Coronary artery (tissue), 2 donors: ENCODE measurements around the gene SAAL1.

Source experiments
- DNase-seq: peaks from one replicate; pipeline ENCODE4 v3.0.0-alpha.2; 2017; ENCODE audit warnings: low spot score
- H3K27ac ChIP-seq, 2 donors: fragments of 200-600 bp; sonication (generic); one replicate each; pipeline ENCODE4 v1.5.1; 2016 to 2019
- H3K4me3 ChIP-seq: fragments of 200-600 bp; sonication (generic); 2 replicates; pipeline ENCODE4 v1.5.1; 2016; ENCODE audit warnings: mild to moderate bottlenecking, moderate library complexity
- CTCF ChIP-seq: fragments of 200-600 bp; sonication (generic); IDR thresholded peaks from one replicate; pipeline ENCODE4 v1.5.1; 2019; ENCODE audit warnings: antibody characterized with exemption

The SAAL1 gene

GRCh38 chr11:18065572-18065971, 40.3 kb downstream of the SAAL1 start:
- no peak overlapping the region for H3K27ac ChIP-seq
- H3K4me3 ChIP-seq = no peak overlapping the region

GRCh38 chr11:18064450-18065054, 41.3 kb downstream of the SAAL1 start:
- no peak for TF ChIP-seq CTCF
- H3K4me3 ChIP-seq = no peak overlapping the region
- no peak for DNase-seq
- no peak overlapping the region for H3K27ac ChIP-seq

More at GRCh38 chr11:18065572-18065971, 40.3 kb downstream of the SAAL1 start:
- TF ChIP-seq CTCF = no peak
- DNase-seq = no peak

GRCh38 chr11:18063862-18064434, 41.9 kb downstream of the SAAL1 start:
- no peak for TF ChIP-seq CTCF
- no peak overlapping the region for H3K27ac ChIP-seq

GRCh38 chr11:18063125-18063524, 42.8 kb downstream of the SAAL1 start:
- no peak overlapping the region for H3K4me3 ChIP-seq
- no peak for TF ChIP-seq CTCF

More at GRCh38 chr11:18063862-18064434, 41.9 kb downstream of the SAAL1 start:
- no peak for DNase-seq
- no peak overlapping the region for H3K4me3 ChIP-seq

GRCh38 chr11:18061351-18061750, 44.5 kb downstream of the SAAL1 start:
- H3K27ac ChIP-seq = no peak overlapping the region
- no peak for DNase-seq
- H3K4me3 ChIP-seq = no peak overlapping the region
- no peak for TF ChIP-seq CTCF

More at GRCh38 chr11:18063125-18063524, 42.8 kb downstream of the SAAL1 start:
- no peak for DNase-seq
- H3K27ac ChIP-seq = no peak overlapping the region

GRCh38 chr11:18056561-18057181, 49.2 kb downstream of the SAAL1 start:
- no peak for DNase-seq
- no peak for TF ChIP-seq CTCF
- Histone ChIP-seq H3K4me3 (no peak overlapping the region), H3K27ac (peak overlapping the region in 1 of 2 donors; percentile 21)
